ENCODE data around the gene HID1.

GRCh38 chr17:75008373-75008772, 35.8 kb upstream of the HID1 start:
- TF ChIP-seq CTCF (IDR thresholded peaks at IDR 0.05; ENCODE audit: poor library complexity, severe bottlenecking) (no peak), SMC3 (conservative IDR thresholded peaks at IDR 0.05; ENCODE audit: poor library complexity) (no peak), TAF1 (IDR thresholded peaks at IDR 0.05; ENCODE audit: low read depth) (no peak), REST (IDR thresholded peaks at IDR 0.05; ENCODE audit: borderline replicate concordance) (no peak), EZH2 (IDR thresholded peaks at IDR 0.05; ENCODE audit: borderline replicate concordance, insufficient read depth, low read length, poor library complexity, severe bottlenecking) (no peak)

Measured in neural cell (in vitro differentiated cells).